ENCODE results near the gene SRI.

DNA sequence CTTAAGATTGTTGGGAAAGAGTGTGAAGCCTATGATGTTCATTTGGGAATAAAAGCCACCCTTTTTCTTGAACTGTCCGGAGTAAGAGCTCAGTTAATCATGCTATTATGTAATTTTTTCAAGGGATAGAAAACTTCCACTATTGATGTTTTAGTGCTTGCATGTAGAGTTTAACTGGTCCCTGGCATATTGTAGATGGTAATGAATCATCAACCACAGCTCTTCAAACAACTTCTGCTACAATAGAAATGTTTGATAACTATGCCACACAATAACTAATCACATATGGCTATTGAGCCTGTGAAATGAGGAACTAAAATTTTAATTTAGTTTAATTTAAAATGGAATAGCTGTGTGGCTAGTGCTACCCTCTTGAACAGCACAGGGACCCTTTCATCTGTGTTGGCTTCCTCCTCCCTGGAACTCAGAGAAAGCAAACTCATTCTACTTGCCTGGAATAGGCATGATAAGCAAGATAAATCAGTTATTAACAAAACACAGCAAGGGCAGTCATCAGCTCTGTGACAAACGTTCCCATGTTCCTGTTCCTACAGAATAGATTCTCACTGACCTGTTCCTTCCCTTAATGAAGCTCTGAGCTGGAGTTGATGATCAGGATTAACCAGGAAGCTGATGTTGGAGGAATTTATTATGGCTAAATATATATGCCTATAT, 4.9 kb upstream of the SRI start:
- no peak for TF ChIP-seq POLR2AphosphoS5 (IDR thresholded peaks at IDR 0.05)
- TF ChIP-seq, protein P1, sequence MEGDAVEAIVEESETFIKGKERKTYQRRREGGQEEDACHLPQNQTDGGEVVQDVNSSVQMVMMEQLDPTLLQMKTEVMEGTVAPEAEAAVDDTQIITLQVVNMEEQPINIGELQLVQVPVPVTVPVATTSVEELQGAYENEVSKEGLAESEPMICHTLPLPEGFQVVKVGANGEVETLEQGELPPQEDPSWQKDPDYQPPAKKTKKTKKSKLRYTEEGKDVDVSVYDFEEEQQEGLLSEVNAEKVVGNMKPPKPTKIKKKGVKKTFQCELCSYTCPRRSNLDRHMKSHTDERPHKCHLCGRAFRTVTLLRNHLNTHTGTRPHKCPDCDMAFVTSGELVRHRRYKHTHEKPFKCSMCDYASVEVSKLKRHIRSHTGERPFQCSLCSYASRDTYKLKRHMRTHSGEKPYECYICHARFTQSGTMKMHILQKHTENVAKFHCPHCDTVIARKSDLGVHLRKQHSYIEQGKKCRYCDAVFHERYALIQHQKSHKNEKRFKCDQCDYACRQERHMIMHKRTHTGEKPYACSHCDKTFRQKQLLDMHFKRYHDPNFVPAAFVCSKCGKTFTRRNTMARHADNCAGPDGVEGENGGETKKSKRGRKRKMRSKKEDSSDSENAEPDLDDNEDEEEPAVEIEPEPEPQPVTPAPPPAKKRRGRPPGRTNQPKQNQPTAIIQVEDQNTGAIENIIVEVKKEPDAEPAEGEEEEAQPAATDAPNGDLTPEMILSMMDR (IDR thresholded peaks at IDR 0.05) = no peak
